Measurements from ENCODE around the gene CCR5AS.
"Not testable (repeated sequence)": the region's sequence is repeated elsewhere in the genome, so short reads cannot be mapped to it uniquely, and the experiment has no call there.

CCR5AS gene

DNA sequence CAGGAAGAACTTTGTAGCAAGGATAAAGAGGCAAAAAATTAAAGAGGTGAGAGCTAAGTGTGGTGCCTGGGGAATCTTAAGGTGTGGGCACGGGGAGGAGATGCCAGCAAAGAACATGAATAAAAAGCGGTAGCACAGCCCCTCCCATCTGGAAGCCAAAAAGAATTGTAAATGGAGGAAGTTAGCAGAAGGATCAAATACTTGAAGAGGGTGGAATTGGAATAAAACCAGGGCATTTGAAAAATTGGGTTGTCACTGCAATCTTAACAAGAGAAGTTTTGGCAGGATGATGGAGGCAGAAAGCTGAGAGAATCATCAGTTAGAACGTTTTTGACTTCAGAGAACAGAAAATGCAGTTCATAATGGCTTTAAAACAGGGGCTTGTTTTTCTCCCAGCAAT, 50.6 kb downstream of the CCR5AS start:
- DNase-seq = no peak

GRCh38 chr3:46354984-46355383, 51.9 kb downstream of the CCR5AS start:
- DNase-seq = no peak

GRCh38 chr3:46354478-46354877, 52.4 kb downstream of the CCR5AS start:
- DNase-seq = no peak

GRCh38 chr3:46353647-46354410, 53.0 kb downstream of the CCR5AS start, which contains the start of gene CCR2:
CCR2 (plus strand) TSS chr3:46354111; CDS start chr3:46357528, 3,417 bp downstream.
- no peak for DNase-seq

- DNase-seq = no peak
Measured at GRCh38 chr3:46353090-46353489, 53.8 kb downstream of the CCR5AS start.

DNA sequence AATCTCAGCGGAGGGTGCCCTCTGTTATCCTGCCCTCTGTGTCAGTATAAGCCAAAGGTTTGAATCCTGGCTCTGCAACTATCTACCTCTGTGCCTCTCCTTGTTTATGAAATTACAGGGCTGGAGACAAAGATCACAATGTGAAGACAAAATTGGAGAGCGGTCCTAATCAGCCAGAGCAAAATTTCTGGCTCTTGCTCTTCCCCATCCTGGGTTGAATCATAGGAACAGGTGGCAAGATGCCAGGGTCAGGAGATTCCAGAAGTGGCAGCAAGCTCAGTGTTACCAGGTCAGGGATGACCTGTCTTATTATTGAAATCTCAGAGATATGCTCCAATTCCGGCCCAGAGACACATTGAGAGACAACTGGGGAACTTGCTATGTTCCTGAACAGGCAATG, 55.2 kb downstream of the CCR5AS start:
- no peak for DNase-seq

GRCh38 chr3:46350262-46350565, 56.7 kb downstream of the CCR5AS start:
- DNase-seq = no peak

GRCh38 chr3:46349484-46350261, 57.2 kb downstream of the CCR5AS start:
- no peak for DNase-seq

- no peak for DNase-seq
Measured at GRCh38 chr3:46348823-46349482, 57.9 kb downstream of the CCR5AS start.

DNA sequence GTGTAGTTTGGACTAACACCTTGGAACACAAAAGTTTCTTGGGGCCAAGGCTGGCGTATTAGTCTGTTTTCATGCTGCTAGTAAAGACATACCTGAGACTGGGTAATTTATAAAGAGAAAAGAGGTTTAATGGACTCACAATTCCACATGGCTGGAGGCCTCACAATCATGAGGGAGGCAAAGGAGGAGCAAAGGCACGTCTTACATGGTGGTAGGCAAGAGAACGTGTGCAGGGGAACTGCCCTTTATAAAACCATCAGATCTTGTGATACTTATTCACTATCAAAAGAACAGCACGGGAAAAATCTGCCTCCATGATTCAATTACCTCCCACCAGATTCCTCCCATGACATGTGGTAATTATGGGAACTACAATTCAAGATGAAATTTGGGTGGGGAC, 62.4 kb downstream of the CCR5AS start:
- no peak for DNase-seq

GRCh38 chr3:46338840-46339239, 68.0 kb downstream of the CCR5AS start:
- DNase-seq = no peak

DNA sequence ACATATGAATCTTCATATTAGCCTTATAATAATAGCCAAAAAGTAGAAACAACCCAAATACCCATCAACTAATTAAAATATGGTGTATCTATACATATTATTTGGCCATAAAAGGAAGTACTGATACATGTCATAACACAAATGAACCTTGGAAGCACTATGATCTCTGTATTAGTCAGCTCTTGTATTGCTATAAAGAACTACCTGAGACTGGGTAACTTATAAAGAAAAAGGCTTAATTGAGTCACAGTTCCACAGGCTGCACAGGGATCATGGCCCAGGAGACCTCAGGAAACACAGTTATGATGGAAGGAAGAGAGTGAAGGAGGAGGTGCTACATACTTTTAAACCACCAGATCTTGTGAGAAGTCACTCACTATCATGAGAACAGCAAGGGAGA, 69.0 kb downstream of the CCR5AS start:
- DNase-seq = no peak

- DNase-seq = no peak
Measured at GRCh38 chr3:46335541-46335940, 71.3 kb downstream of the CCR5AS start.

DNA sequence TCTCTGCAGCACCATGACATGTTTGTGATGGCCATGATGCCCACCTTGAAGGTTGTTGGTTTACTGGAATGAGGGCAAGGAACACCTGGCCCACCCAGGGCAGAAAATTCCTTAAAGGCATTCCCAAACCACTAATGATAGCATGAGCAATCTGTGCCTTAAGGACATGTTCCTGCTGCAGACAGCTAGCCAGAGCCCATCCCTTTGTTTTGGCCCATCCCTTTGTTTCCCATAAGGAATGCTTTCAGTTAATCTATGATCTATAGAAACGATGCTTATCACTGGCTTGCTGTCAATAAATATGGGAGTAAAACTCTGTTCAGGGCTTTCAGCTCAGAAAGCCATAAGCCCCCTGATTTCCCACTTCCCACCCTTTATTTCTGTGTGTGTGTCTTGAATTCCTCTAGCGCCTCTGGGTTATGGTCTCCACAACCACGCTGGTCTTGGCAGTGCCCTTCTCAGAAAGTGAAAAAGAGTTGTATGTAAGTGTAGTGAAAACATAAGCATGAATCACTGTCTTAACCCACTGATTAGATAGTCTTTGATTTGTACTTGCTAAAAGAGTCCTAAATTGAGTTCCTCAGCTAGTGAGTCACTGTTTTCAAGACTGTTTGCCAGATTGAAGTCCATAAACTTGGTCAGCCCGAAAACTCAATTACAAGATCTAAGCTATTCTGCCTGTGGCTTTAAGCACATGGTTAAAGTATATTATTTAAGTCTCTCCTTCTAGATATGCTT, 72.0 kb downstream of the CCR5AS start:
- no peak for DNase-seq

GRCh38 chr3:46330676-46331075, 76.2 kb downstream of the CCR5AS start:
- DNase-seq = not testable (repeated sequence)

GRCh38 chr3:46325645-46326300, 81.1 kb downstream of the CCR5AS start:
- no peak for DNase-seq

DNA sequence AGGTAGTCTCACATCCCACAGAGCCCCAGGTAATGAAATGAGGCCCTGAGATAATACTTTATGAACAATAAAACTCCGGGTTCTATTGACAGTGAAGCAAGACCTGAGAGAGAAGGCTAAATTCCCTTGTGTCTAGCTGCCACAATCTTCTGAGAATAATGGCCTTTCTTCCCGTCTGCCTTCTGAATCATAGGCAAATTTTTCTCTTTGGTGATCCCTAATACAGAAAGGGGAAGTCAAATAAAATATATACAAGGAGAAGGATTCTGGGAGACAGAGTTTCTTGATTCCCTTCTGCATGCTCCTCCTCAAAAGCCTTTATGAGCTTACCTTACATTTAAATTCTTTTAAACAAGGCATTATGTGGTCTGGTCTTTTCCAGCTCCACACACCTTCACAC, 82.8 kb downstream of the CCR5AS start:
- DNase-seq = no peak

- DNase-seq = no peak
Measured at GRCh38 chr3:46321461-46322104, 85.3 kb downstream of the CCR5AS start.

GRCh38 chr3:46318207-46318927, 88.5 kb downstream of the CCR5AS start:
- DNase-seq = no peak

GRCh38 chr3:46316206-46316605, 90.7 kb downstream of the CCR5AS start:
- no peak for DNase-seq

Measured in muscle of back (tissue), 3 donors.